ENCODE results near the gene CCN5.
"Not testable (repeated sequence)": the region's sequence is repeated elsewhere in the genome, so short reads cannot be mapped to it uniquely, and the experiment has no call there.

CCN5 gene

GRCh38 chr20:44761423-44761822 is 46.3 kb downstream of the CCN5 start:
- no peak for DNase-seq

GRCh38 chr20:44762466-44763140 is 47.4 kb downstream of the CCN5 start:
- no peak for DNase-seq

- not testable (repeated sequence) for DNase-seq
Measured at GRCh38 chr20:44763798-44764197, 48.6 kb downstream of the CCN5 start.

- DNase-seq = no peak
Measured at GRCh38 chr20:44765091-44765490, 49.9 kb downstream of the CCN5 start.

GRCh38 chr20:44765701-44766347 is 50.7 kb downstream of the CCN5 start:
- peak; percentile 11 for DNase-seq

- DNase-seq = no peak
Measured at GRCh38 chr20:44768256-44768655, 53.1 kb downstream of the CCN5 start.

- DNase-seq = no peak
Measured at GRCh38 chr20:44768854-44769480, 53.8 kb downstream of the CCN5 start.

- no peak for DNase-seq
Measured at GRCh38 chr20:44769481-44769863, 54.3 kb downstream of the CCN5 start.

GRCh38 chr20:44770484-44771171 is 55.5 kb downstream of the CCN5 start:
- no peak for DNase-seq

- no peak for DNase-seq
Measured at GRCh38 chr20:44771172-44771535, 56.0 kb downstream of the CCN5 start.

- no peak for DNase-seq
Measured at GRCh38 chr20:44772636-44773035, 57.5 kb downstream of the CCN5 start.

GRCh38 chr20:44773070-44773829 is 58.1 kb downstream of the CCN5 start:
- no peak for DNase-seq

GRCh38 chr20:44776980-44777379 is 61.8 kb downstream of the CCN5 start:
- DNase-seq = peak; percentile 67
